ENCODE results near the gene GARIN3.

GRCh38 chr5:157157293-157157891, 8.7 kb downstream of the GARIN3 start:
- TF ChIP-seq CTCF (IDR thresholded peaks at IDR 0.05) (no peak), POLR2A (IDR thresholded peaks at IDR 0.05) (no peak)
